ENCODE results near the gene CDH11.

Gene CDH11

DNA sequence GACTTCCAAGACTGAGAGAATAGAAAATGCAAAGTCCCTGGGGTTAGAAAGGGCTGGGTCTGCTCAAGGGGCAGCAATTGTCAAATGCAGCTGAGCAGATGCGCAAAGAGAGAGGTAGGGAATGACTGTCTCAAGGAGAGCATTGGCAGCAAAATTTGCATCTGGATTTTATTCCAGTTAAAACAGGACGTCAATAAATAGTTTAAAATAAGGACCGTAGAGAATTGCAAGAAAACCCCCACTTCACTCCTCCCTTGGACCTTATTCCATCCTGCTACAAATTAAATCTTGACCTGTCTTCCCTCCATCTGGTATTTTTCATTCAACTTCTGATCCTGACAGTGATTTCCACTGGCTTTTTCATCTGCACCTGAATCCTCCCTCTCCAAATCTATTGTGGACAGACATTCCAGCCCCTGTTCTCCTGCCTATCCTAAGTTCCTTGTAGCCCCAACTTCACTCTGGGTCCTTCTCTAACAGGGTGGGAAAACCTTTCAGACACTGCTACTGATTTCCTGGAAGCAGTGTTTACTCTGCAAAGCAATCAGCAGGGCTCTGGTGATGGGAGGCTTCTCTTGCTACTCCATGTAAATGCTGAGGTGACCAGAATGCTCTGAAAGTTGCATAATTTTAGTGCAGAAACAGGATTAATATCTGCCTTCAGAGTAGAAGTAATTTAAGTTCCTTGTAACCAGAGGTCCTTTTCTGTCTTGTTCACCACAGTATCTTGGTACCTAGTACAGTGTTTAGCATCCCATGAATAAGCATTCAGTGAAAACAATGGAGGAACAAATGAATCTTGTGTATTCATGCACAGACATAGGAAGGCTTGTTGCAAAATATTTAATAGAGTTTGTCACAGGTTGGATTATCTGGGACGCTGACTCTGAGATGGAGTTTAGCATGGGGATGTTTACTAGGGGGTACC, 79.2 kb downstream of the CDH11 start:
- H3K4me2 ChIP-seq (ENCODE audit: low read depth, low read length, poor library complexity, severe bottlenecking) = no peak overlapping the region
- H2AFZ ChIP-seq (ENCODE audit: low read length) = no peak overlapping the region
- TF ChIP-seq, protein P1, sequence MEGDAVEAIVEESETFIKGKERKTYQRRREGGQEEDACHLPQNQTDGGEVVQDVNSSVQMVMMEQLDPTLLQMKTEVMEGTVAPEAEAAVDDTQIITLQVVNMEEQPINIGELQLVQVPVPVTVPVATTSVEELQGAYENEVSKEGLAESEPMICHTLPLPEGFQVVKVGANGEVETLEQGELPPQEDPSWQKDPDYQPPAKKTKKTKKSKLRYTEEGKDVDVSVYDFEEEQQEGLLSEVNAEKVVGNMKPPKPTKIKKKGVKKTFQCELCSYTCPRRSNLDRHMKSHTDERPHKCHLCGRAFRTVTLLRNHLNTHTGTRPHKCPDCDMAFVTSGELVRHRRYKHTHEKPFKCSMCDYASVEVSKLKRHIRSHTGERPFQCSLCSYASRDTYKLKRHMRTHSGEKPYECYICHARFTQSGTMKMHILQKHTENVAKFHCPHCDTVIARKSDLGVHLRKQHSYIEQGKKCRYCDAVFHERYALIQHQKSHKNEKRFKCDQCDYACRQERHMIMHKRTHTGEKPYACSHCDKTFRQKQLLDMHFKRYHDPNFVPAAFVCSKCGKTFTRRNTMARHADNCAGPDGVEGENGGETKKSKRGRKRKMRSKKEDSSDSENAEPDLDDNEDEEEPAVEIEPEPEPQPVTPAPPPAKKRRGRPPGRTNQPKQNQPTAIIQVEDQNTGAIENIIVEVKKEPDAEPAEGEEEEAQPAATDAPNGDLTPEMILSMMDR (conservative IDR thresholded peaks at IDR 0.05; ENCODE audit: low read length) = no peak
- no peak for TF ChIP-seq EZH2phosphoT487 (IDR thresholded peaks at IDR 0.05; ENCODE audit: borderline replicate concordance)

DNA sequence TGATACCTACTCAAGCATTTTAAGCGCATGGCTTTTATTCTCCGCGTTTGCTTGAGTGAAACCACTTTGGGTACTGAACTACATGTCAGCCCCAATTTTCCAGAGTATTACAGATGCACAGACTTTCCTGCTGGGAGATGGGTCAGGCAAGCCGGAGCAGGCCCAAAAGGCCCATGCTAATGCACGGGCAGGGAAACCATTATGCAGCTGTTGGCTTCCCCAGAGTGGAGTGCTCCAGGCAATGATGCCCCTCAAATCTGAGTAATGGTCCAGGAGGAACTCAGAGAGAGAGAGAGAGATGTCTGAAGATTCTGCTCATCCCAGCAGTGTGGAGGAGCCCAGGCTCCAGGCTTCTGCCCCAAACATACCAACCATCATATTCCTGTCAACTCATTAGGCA, 80.2 kb downstream of the CDH11 start:
- Histone ChIP-seq H3K9me2 (replicated peaks; ENCODE audit: low read depth, low read length) (no peaks in the 10 kb centered on the region), H4K20me1 (ENCODE audit: insufficient read depth, low read length, poor library complexity, severe bottlenecking) (no peaks in the 10 kb centered on the region), H3K36me3 (ENCODE audit: insufficient read depth, low read length) (no peaks in the 10 kb centered on the region), H2AFZ (ENCODE audit: low read length) (no peak overlapping the region), H3K4me1 (ENCODE audit: insufficient read depth, low read length, poor library complexity, severe bottlenecking) (no peaks in the 10 kb centered on the region), H3K27me3 (ENCODE audit: insufficient read depth, low read length, poor library complexity, severe bottlenecking) (no peaks in the 10 kb centered on the region), H3K79me2 (ENCODE audit: insufficient read depth, low read length) (no peaks in the 10 kb centered on the region), H3K4me3 (ENCODE audit: low read length, poor library complexity, severe bottlenecking) (no peak overlapping the region), H3K9ac (ENCODE audit: low read depth, low read length, poor library complexity, severe bottlenecking) (no peak overlapping the region), H3K9me3 (ENCODE audit: insufficient read depth, low read depth, low read length) (no peaks in the 10 kb centered on the region), H3F3A (ENCODE audit: low read depth) (no peaks in the 10 kb centered on the region), H3K4me2 (ENCODE audit: low read depth, low read length, poor library complexity, severe bottlenecking) (no peak overlapping the region)
- no peak for TF ChIP-seq EZH2phosphoT487 (IDR thresholded peaks at IDR 0.05; ENCODE audit: borderline replicate concordance)
- TF ChIP-seq, protein P1 (conservative IDR thresholded peaks at IDR 0.05; ENCODE audit: low read length) = no peak

More for the DNA sequence above, 79.2 kb downstream of the CDH11 start:
- Histone ChIP-seq H3K9me2 (replicated peaks; ENCODE audit: low read depth, low read length) (no peaks in the 10 kb centered on the region), H3K9me3 (ENCODE audit: insufficient read depth, low read depth, low read length) (no peaks in the 10 kb centered on the region), H3K36me3 (ENCODE audit: insufficient read depth, low read length) (no peaks in the 10 kb centered on the region), H3K79me2 (ENCODE audit: insufficient read depth, low read length) (no peaks in the 10 kb centered on the region), H3K4me1 (ENCODE audit: insufficient read depth, low read length, poor library complexity, severe bottlenecking) (no peaks in the 10 kb centered on the region), H4K20me1 (ENCODE audit: insufficient read depth, low read length, poor library complexity, severe bottlenecking) (no peaks in the 10 kb centered on the region), H3F3A (ENCODE audit: low read depth) (no peaks in the 10 kb centered on the region), H3K4me3 (ENCODE audit: low read length, poor library complexity, severe bottlenecking) (no peak overlapping the region), H3K27me3 (ENCODE audit: insufficient read depth, low read length, poor library complexity, severe bottlenecking) (no peaks in the 10 kb centered on the region), H3K9ac (ENCODE audit: low read depth, low read length, poor library complexity, severe bottlenecking) (no peak overlapping the region)

DNA sequence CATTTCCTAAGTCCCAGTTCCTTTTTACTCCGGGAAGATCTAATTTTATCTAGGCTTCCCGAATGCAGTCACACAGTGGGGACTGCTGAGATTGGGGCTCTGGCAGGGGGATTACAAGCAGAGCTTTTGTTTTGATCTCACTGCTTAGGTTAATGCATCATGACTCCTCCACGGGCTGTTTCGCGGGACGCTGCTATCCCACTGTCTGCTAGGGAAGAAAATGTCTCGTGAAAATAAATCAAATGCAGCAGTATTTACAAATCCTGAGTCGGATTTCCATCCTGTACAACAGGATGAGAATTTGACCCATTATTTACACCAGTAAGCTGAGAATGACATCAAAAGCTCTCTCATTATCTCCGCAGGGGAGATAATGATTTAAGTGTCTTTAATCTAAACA, 83.8 kb downstream of the CDH11 start:
- Histone ChIP-seq H3K4me1 (ENCODE audit: insufficient read depth, low read length, poor library complexity, severe bottlenecking) (no peaks in the 10 kb centered on the region), H4K20me1 (ENCODE audit: insufficient read depth, low read length, poor library complexity, severe bottlenecking) (no peaks in the 10 kb centered on the region), H3K36me3 (ENCODE audit: insufficient read depth, low read length) (no peaks in the 10 kb centered on the region), H3K79me2 (ENCODE audit: insufficient read depth, low read length) (no peaks in the 10 kb centered on the region), H3K9me2 (replicated peaks; ENCODE audit: low read depth, low read length) (no peaks in the 10 kb centered on the region), H3K4me2 (ENCODE audit: low read depth, low read length, poor library complexity, severe bottlenecking) (no peak overlapping the region), H3K9ac (ENCODE audit: low read depth, low read length, poor library complexity, severe bottlenecking) (no peak overlapping the region), H3K4me3 (ENCODE audit: low read length, poor library complexity, severe bottlenecking) (no peak overlapping the region), H2AFZ (ENCODE audit: low read length) (no peak overlapping the region), H3F3A (ENCODE audit: low read depth) (no peaks in the 10 kb centered on the region), H3K9me3 (ENCODE audit: insufficient read depth, low read depth, low read length) (no peaks in the 10 kb centered on the region), H3K27me3 (ENCODE audit: insufficient read depth, low read length, poor library complexity, severe bottlenecking) (no peaks in the 10 kb centered on the region)
- TF ChIP-seq, protein P1 (conservative IDR thresholded peaks at IDR 0.05; ENCODE audit: low read length) = no peak
- TF ChIP-seq EZH2phosphoT487 (IDR thresholded peaks at IDR 0.05; ENCODE audit: borderline replicate concordance) = no peak

All from Loucy (cell line).